ENCODE results near the gene ENPP6.
"Not testable (repeated sequence)": the region's sequence is repeated elsewhere in the genome, so short reads cannot be mapped to it uniquely, and the experiment has no call there.

Gene ENPP6

DNA sequence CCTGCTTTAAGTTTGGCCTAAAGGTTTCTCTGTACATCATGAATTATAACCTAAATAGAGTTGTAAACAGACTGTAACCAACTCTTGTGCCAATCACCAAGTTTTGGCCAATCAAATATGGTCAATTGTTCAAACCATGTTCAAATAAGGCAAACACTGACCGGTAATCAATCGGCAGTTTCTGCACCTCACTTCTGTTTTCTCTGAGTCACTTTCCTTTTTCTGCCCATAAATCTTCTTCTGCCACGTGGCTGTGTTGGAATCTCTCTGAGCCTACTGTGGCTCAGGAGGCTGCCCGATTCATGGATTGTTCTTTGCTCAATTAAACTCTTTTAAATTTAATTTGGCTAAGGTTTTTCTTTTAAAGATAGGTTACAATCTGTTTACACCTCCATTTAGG lies 16.5 kb upstream of the ENPP6 start:
- DNase-seq = no peak

DNA sequence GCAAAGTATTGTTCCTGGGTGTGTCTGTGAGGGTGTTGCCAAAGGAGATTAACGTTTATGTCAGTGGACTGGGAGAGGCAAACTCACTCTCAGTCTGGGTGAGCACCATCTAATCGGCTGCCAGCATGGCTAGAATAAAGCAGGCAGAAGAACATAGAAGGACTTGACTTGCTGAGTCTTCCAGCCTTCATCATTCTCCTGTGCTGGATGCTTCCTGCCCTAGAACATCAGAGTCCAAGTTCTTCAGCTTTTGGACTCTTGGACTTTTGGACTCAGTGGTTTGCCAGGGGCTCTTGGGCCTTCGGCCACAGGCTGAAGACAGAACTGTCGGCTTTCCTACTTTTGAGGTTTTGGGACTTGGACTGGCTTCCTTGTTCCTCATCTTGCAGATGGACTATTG lies 15.3 kb upstream of the ENPP6 start:
- no peak for DNase-seq

DNA sequence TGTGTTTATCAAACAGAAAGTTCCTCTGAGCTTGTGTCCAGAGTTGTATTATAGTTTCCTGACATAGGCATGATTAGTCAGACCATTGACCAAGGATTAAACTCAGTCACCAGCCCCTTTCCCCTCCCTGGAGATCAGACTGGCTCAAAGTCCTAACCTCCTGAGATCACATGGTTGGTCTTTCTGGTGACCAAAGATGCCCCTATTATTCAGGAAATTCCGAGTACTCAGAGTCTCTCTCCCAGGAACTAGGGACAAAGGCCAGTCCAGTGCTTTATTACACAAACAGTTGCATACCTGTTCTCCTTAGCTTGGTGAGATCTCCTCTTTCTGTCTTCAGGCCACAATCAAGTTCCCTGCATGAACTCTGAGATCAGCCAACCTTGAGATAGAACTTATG lies 14.5 kb upstream of the ENPP6 start:
- no peak for DNase-seq

DNA sequence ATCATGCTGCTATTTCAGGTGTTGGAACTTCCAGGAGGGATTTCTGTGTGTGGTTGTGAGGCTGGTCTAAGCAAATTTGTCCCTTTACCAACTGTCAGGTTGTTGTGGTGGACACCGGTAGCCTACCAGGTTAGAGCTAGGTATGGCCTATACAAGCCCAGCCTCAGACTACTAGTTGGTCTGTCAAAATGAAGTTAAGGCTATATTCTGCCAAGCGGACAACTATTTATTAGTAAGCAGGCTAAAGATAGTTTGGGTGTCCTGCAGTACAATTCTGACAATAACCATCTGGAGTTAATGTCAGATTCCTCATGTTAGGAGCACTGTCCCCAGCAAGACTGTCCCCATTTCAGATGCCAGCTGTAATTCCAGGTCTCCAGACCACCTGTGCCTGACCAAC lies 13.9 kb upstream of the ENPP6 start:
- DNase-seq = no peak

DNA sequence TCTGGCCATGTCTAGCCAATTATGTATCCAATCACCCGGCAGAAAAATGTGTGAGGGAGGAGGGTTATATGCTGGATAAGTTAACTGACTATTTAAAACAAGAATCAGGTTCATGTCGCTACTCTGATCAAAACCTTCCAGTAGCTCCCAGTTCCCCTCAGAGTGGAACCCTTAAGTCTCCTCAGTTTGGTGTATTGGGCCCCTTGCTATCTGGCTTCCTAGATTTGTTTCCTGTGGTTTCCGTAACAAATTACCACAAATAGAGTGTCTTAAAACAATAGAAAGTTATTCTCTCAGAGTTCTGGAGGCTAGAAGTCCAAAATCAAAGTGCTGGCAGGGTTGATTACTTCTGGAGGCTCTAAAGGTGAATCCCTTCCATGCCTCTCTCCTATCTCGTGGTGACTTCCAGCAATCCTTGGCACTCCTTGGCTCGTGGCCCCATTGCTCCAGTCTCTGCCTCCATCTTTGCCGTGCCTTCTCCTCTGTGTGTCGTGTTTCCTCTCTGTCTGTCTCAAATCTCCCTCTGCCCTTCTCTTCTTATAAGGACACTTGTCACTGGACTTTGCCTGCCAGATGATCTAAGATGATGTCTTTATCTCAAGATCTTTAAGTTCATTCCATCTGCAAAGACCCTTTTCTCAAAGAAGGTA lies 10.5 kb upstream of the ENPP6 start:
- no peak for DNase-seq

DNA sequence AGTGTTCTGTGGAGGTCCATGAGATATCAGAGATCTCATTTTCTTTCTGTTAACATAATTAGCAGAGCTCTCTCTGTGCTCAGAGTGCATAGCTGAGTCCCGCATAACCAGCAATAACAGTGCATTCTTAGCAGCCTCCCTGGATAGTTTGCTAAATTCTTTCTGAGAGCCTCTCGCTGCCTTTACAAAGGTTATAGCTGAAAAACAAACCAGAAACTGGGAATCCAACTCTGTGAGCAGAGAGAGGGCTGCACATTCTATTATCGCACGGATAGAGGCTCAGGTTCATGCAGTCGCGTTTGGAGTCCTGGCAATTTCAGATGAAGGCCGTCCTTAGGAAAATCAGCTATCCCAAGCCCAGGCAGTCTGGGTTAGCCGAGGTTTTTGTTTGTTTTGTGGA lies 1.2 kb downstream of the ENPP6 start:
- no peak for DNase-seq

DNA sequence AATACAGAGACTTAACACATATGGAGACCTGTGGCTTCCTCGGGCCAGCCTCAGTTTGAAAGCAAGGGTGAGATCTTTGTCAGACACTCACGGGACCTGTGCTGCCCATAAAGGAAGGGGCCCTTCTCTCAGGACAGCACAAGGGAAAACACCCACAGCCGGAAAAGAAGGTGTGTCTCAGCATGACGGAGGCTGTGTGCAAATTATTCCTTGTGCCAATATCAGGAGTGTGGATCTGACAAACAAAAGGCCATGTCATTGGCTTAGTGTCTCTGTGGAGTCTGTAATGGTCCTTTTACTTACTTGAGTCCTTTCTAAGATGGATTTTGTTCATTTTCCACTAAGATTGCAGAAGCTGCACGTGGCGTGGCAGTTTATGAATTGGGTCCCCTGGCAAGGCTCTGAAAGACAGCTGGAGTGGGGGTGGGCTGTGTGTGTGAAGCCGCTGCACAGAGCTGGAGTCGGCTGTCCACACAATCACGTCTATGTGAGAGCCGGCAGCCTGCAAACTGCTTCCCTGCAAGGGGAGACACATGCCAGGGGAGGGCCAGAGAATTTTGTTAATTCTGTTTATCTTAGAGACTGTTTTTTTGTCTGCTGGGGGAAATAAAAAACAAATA lies 1.9 kb downstream of the ENPP6 start:
- no peak for DNase-seq

DNA sequence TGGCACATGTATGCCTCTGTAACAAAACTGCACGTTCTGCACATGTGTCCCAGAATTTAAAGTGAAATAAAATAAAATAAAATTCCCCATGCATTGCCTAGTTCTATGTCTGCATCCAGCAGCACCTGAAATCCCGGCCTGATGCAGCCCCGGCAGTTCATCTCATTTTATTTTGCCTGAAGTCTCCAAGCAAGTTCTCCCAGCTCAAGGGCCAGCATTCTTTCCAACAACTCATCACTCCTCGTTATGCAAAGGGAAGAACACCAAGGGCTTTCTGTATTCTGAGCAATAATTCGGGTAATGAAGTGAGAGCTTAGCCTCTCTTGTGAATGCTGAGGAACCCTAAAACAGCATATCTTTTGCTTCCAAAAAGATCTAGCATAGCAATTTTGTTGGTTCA lies 2.7 kb downstream of the ENPP6 start:
- DNase-seq = no peak

DNA sequence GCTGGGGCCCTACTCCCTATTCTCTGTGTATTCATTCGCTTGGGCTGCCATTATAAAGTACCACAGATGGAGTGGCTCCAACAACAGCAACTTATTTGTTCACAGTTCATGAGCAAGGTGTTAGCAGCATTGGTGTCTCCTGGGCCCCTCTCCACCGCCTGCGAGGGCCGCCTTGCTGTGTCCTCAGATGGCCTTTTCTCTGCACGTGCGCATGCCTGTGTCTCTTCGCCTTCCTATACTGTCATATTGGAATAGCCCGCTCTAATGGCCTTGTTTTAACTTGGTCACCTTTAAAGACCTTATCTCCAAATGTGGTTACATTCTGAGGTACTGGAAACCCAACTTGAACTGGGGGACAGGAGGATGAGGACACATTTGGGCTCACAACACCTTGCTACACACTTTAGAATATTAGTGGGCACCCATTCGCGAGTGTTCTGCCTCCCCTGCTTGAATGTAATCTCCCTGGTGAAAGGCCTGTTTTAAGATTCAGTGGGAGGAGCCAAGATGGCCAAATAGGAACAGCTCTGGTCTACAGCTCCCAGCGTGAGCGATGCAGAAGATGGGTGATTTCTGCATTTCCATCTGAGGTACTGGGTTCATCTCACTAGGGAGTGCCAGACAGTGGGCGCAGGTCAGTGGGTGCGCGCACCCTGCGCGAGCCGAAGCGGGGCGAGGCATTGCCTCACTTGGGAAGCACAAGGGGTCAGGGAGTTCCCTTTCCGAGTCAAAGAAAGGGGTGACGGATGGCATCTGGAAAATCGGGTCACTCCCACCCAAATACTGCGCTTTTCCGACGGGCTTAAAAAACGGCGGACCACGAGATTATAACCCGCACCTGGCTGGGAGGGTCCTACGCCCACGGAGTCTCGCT lies 9.7 kb downstream of the ENPP6 start:
- DNase-seq = not testable (repeated sequence)

DNA sequence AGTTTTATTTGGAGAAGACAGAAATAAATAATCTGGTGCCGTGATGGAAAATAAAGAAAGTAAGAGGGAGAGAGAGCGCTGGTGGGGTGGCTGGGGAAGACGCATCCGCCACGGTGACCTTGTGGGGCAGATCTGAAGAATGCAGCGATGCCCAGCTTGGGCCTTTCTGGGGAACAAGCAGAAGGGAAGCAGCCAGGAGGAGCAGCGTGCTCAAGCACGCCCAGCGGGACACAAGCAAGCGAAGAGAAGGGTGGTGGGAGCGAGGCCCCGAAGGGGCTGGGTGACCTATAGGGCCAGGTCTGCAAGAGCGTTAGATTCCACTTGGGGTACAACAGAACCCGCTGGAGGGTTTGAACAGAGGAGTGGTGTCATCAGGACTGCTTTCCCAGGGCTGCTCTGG lies 12.4 kb downstream of the ENPP6 start:
- DNase-seq = no peak

DNA sequence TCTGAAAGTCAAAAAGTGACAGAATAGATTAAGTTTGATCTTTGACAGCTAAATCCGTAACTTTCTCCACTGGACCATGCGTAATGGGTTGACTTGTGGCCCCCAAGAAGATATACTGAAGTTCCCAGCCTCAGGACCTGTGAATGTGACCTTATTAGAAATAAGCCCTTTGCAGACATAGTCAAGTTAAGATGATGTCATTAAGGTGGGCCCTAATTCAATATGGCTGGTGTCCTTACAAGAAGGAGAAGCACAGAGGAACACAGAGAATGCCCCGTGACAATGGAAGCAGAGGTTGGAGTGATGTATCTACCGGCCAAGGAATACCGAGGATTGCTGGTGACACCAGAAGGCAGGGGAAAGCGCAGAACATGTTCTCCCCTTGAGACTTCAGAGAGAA lies 14.4 kb downstream of the ENPP6 start:
- DNase-seq = no peak

DNA sequence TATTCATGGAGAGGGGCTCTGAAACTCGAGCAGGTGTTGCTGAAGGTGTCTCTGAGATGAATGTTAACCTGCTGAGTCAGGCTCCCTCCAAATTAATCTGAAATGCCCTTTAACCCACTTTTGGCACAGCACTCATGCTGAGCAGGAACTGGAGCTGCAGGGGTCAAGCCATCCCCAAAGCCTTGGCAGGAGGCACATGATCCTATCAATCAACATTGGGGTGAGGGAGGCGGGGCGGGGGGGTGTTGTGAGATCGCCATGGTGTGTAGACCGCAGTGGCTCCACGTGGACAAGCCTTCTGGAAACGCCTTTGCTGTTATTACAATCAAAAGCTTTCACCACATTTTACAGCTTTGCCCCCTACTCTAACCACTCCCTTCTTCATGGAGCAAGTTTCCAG lies 16.5 kb downstream of the ENPP6 start:
- no peak for DNase-seq

DNA sequence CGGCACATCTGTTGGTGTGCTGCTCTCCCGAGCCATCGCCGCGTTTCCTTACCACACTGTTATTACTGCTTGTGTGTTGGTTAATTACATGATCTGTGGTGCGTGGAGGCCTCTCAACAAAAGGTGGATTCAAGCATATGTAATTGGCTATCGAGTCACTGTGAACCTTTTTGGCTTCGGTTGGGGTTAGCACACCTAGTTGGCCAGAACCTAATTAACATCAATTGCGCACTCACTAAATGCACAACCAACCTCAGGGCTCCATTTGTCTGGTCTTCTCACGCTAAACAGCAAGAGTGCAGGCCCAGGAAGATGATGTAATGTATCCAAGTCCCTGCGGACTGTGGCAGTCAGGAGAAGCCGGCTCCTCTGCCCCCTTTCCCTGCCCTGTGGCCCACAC lies 17.4 kb downstream of the ENPP6 start:
- no peak for DNase-seq

DNA sequence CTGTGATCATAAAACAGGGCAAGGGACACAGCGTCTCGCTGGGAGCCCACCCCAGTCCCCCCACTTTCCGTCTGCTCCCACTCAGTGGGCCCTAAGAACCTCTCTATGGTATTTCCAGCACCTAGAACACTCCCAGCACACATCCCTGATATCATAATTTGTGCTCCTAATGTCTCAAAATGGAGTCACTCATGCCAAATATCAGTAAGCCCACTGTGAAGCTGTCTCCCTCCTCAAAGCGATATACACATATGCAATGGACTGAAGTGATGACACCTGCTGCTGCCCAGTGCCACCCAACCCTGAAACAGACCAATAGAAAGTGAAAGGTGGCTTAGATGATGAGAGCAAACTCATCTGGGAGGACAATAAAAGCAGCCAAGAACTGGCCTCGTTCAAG lies 17.9 kb downstream of the ENPP6 start:
- no peak for DNase-seq

DNA sequence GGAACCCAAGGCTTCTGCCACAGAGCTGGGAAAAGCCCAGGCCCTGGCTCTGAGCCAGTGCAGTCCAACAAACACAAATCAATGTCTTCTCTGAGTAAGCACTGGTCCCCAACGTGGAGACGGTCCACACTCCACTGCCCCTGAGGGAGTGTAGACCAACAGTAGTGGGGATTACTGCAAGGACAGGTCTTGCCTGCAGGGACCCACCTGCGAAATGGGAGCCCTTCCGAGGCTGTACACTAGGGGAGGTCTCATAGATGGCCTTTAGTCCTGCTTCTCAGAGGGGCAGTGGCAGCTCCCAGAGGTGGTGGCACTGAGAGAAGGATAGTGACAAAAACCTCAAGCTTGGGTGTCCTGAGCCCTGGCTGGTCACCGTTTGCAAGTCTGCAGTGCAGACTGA lies 19.5 kb downstream of the ENPP6 start:
- no peak for DNase-seq

DNA sequence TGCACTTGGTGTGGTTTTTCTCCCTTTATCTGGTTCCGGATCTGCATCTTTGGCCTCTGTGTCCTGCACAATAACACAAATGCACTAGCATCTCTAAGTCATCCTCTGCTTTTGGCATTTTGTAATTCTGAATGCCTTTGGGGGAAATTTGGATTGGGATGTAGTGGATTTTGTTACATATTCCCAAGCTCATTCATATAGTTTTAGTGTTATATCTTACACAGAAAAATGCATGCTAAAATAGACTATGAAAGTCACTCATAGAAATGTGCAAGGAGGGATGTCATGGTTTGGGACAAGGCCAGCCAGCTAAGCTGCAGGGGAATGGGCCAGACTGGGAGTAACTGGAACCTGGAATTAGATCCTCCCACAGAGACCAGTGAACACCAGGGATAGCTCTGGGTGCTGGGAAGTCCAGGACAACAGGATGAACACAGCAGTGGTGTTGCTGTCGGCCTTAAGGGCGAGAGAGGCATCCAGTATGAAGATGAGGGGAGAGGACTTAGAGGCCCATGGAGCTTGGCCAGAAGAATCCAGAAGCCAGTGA lies 20.1 kb downstream of the ENPP6 start:
- DNase-seq = no peak

DNA sequence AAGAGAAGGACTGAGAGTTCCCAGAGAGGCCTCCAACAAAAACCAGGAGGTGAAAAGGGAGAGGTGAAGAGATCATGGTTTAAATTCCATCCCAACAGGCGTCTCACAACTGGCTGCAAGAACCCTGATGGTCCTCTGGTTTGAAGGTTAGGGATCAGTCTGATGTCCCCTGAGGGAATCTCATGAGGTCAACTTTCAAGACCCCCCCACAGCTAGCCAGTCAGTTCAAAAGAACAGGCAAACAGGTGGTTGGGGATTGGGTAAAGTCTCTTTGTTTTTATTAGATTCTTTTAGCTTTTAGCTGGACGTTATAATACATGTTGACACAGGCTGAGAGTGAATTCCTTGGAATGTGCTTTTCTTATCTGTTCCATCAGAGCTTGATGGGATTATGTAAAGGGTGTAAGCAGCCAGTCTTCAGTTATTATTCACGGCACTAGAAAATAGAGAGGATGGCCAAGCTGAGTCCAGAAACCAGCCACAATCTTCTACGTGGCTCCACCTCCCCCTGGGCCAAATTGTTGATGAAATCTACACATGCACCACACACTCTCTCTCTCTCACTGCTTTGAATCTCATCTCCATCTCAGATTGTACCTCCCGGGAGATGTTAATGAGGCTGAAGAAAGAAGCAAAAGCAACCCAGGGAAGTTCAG lies 20.8 kb downstream of the ENPP6 start:
- no peak for DNase-seq

DNA sequence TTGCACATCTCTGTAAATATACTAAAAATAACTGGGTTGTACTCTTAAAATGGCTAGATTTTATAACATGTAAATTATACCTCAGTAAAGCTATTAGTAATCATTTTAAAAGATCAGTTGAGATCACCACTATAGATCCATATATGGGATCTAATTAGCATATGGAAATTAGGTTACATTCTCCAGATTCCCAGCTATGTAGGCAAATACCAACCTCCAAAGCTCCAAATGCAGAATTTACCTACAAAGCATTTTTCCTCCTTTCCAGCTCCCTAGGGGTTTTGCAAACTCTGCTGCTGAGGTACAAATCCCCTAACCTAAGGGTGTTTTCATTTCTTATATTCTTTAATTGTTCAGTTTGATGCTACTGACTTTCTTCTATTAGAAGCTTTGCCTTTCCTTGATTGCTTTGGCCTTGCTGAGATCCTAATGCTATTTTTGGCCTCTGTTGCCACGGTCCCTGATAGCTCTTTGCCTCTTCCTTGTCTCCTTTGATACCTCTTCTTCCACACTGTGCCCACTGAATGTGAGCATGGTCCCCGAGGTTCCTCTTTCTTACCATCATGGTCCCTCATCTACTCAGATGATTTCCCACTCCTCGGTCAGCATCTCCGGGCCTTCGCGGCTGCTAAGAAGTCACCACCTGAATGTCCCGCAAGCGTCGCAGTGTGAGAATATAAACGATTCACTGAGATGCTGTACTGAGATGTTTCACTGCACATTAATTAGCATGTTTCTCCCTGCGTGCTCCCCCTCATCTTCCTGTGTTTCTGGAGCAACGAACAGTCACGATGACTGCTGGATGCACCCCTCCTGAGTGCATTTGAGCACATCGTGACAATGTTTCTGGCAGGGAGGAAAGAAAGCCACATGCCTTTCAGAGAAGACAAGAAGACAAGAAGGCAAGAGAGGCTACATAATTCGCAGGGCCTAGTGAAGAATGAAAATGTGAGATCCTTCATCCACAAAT lies 23.8 kb downstream of the ENPP6 start:
- DNase-seq = no peak

DNA sequence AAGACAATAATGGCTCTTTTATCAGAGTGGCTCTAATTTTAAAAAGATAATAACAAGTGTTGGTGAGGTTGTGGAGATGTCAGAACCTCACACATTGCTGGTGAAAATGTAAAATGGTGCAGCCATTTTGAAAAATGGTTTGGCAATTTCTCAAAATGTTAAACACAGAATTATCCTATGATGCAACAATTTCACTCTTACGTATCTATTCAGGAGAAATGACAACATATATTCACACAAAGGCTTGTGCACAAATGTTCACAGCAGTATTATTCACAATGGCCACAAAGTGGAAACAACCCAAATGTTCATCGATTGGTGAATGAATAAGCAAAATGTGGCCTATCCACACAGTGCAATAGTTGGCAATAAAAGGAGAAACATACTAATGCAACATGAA lies 24.7 kb downstream of the ENPP6 start:
- DNase-seq = no peak

DNA sequence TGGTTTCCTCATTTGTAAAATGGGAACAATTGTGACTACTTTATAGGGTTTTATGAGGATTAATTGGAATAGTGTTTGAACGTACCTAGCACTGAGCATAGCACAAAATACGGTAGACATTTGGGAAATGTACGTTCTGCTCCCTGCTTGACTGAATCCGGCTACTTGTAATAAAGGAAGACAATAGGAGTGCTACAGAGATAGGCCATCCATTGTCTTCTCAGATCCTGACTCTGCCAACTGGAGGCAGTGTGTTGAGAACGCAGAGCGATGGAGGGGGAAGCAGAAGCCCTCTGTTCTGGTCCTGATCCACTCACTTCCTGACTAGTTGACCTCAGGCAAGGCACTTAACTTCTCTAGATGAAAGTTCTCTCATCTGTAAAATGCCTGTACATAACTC lies 26.4 kb downstream of the ENPP6 start:
- no peak for DNase-seq

DNA sequence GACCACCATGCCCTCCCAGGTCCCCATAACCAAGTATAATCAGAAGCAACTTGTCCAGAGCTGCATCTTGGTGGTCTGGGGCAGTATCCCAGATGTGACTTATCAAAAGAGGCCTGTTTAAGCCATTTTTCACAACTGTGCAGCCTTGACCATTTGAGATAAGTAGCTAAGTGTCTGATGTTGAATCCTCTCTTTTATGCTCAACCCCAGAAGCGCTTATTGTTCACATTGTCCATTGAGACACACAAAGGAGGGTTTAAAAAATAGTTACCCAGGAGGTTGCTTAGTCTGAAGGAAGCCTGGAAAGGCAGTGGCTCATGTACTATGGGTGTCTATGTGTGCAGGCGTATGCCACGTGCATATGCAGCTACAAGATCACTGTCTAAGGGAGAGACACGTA lies 27.0 kb downstream of the ENPP6 start:
- no peak for DNase-seq

DNA sequence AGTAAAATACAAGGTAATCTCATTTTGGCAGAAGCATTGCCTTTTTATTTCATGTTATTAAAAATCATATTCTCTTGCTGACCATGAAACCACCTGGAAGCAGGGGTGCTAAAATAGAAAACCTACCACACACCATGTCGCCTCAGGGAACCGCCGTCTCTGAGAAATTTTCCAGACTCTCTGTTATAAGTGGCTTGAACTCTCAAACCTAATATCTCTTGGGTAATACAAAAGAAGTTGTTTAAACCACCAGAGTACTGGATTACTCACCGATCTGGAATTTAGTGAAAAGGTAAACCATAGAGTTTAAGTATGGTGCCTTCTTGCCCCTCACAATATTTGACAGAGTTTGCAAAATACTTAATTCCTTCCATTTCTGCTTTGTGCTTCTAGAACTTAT lies 27.7 kb downstream of the ENPP6 start:
- no peak for DNase-seq

Data from stimulated activated CD8-positive, alpha-beta memory T cell treated with anti-CD3 and anti-CD28 coated beads, Interleukin-4, amount 100 ng/mL, for 48 hours (primary cell).